Forelimb muscle (tissue), 1 donor: ENCODE results near the gene PSMD5. TPM values are rescaled to one million over a fixed set of nuclear protein-coding genes. Genes with fewer than 3 reads are reported as not detected.

Experiments used
- DNase-seq: peaks from one replicate; pipeline ENCODE4 v3.0.0-alpha.2; 2013; ENCODE audit warnings: low read depth
- polyA plus RNA-seq: library from polyadenylated mRNA; unstranded; fragments of 120-200 nt; gene quantifications from one replicate; pipeline ENCODE4 v1.2.1, GENCODE V29; 2013; ENCODE audit not compliant: insufficient read length

The PSMD5 gene
- polyA plus RNA-seq, 1 donor = 20.7 TPM

DNA sequence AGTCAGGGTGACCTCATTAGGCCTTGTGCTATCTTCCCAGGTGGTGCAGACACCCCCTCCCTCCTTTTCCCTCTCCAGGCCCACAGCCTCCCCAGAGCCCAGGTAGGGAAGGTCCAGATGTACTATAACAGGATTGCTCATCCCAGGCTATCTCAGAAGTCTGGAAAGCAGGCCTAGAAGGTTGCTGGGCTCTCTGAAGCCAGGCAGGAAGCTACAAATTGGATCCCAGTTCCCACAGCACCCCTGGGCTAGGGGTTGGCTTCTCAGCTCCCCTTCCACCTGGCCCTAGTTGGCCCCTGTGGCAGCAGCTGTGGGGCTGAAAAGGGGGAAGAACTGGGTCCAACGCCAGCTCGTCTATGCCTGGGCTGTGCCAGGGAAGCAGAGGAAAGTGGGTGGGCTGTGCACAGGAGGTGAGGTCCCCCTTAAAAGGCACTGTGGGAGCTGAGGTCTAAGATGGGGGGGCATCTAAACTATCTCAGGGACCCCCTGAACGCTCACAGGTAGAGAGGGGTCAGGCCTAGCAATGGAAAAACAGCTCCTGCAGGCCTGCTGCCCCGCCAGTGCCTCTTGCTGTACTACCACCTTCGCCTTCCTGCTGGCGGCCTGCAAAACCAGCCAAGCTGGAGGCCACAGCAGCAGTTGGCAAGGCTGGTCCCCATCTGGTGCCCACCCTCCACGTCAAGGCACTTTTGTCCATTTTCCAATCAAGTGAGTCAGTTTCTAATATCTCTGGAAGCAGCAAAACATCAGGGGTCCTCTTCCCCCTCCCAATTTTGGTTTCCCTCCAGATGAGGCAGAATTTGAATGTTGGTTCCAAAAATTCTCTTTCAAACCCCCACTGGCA, 13.3 kb upstream of the PSMD5 start:
- DNase-seq = no peak

DNA sequence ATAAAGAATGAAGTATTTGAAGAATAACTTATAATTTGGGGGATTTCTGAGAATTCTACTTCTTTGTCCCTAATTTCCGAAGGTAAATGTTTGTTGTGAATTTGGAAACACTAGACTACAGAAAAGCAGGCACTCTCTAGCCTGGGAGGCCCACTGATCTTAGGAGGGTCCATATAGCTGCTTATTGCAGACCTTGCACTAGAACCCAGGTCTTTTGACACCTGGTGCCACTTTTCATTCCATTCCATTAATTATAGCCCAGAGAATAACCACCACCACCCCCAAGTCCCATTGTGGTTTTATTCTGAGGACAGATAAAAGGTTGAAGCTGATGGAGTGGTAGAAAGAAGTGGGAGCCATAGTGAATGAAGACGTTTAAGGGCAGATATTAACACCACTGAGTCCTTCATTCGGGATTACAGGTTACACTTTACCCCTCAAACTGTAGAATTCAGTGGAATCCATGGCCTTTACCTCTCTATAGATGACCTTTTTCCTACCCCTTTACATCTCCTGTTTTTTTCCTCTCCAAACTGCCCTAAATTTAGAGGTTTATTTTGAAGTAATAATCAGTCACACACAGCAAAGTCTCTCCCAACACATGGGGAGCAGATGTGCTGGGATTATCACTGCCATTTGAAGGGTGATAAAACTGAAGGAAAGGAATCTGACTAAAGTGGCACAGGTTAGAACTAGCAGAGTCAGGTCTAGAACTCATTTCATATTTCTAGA, 12.0 kb upstream of the PSMD5 start:
- no peak for DNase-seq

DNA sequence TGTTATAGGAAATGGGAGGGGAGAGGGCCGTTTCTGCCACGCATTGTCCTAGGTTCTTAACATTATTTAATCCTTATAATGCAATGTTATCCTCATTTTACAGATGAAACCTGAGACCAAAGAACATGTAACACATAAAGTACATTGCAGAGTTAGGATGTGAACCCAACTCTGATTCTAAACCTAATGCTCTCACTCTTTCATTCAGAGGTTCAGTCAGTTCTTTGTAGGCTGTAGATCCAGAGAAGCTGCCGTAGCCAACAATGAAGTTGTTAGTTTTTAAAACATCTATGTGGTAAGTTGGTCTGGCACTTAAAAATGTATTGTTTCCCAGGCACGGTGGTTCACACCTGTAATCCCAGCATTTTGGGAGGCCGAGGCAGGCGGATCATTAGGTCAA, 10.5 kb upstream of the PSMD5 start:
- no peak for DNase-seq

DNA sequence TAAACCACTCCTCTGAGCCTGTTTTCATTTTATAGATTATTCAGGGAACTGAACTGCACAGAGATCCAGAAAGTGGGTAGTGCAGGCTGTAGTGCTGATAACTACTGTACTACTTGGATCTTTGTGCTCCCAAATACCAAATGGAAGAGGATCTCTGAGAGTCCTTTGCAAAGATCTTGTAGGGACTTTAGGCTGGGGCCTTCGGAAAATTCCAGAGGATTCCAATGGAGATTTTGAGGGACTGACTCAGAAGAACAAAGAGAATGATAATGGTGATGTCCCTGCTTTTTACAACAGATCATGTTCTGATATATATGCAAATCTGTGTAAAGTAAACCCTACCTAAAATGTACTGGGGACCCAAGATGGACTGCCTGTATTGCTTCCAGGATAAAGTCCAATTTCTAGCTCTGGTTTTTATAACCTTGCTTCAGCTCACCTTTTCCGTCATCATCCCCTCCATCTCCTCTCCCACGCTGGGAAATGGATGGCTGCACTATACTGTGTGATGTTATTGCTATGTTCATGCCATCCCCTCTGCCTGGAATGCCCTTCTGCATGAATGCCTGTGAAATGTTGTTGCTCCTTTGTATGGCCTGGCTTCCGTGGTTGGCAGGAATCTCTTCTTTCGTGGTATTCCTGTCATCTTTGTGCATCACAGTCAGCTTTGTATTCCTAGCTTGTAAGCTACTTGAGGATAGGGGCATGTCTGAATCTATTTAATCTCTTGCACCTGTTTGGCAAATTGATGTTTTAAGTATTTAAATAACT, 9.7 kb upstream of the PSMD5 start:
- no peak for DNase-seq

DNA sequence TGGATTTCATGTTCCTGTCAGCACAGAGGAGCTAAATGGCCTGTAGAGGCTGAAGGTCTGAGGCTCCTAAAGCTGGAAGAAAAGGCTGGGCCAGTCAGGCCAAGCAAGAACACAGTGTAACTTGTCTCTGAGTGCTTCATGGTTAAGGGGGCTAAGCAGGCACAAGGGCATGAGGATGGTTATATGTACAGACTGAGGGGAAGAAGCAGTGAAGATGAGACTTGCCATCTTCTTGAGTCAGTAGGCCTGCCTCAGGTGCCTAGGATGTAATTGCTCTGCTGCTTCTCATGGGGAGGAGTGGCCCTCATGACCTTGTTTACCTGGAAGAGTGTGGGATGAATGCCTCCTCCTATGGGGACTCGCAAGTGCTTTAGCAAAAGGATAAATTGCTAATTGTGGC, 8.7 kb upstream of the PSMD5 start:
- no peak for DNase-seq

DNA sequence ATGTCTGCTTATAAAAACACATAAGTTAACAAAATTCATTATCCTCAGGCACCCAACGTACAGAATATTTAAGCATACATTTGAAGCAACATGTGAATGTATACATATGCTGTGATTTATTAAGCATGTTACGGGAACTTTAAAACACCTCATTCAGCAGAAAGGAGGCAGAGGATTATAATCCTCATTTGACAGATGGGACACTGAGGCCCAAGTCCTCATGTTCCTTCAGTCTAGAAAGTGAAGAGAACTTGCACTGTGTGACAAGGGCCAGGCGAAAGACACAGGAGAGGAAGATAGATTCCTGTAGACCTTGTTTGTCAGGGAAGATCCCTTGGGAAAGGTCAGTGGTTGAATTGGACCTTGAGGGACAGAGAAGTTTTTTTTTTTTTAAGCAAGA, 7.6 kb upstream of the PSMD5 start:
- DNase-seq = no peak

DNA sequence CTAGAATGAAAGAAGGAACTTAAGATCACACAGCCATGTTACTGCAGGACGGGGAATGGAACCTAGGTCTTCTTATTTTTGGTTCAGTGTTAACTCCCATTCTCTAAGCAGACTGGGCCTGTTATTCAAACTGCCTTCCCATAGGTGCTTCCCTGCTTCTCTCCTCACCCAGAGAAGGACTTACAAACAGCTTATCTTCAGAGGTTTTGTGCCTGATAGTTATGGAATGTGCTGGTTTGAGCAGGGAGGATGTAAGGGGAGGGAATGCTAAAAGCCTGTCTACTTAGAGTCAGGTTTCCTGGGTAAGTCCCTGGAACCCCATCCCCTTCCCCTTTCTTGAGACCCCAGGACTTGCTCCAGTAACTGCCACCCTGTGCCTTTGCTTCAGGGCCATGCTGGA, 4.2 kb upstream of the PSMD5 start:
- DNase-seq = no peak

DNA sequence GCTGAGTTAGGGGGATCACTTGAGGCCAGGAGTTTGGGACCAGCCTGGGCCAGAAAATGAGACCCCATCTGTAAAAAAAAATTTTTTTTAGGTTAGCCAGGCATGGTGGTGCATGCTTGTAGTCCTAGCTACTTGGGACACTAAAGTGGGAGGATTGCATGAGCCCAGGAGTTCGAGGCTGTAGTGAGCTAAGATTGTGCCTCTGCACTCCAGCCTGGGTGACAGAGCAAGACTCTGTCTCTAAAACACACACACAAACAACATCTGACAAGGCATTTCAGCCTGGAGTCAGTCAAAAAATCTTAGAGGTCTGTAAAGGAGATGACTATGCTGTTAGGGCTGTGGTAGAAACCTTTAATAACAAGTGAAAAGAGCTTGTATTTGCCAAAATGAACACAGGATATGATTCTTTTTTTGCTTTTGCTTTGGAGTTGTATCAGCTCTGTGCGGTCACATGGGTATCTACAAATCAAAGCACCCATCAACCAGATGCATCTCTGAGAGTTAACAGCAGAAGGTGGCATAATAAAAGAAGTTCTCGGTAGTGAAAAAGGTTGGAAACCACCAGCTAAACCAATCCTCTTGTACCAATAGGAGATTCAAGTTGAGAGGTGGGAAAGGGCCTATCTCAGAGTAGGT, 3.6 kb upstream of the PSMD5 start:
- DNase-seq = no peak

DNA sequence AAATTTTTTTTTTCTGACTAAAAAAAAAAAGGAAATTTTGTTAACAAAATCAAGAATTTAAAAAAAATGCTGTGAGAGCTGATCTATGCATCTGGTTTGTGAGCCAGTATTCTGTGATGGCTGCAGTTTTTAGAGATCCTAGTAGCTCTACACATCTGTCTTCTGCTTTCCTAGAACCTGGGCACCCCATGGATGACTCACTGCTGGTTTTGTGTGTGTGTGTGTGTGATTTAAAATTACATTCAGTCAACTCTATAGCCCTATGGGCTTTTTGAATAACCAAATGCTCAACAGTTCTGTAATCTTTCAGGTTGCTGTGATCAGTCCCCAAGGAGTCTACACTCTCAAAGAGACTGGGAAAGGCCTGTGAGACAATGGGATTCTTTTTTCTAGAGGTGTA, 2.5 kb upstream of the PSMD5 start:
- no peak for DNase-seq

DNA sequence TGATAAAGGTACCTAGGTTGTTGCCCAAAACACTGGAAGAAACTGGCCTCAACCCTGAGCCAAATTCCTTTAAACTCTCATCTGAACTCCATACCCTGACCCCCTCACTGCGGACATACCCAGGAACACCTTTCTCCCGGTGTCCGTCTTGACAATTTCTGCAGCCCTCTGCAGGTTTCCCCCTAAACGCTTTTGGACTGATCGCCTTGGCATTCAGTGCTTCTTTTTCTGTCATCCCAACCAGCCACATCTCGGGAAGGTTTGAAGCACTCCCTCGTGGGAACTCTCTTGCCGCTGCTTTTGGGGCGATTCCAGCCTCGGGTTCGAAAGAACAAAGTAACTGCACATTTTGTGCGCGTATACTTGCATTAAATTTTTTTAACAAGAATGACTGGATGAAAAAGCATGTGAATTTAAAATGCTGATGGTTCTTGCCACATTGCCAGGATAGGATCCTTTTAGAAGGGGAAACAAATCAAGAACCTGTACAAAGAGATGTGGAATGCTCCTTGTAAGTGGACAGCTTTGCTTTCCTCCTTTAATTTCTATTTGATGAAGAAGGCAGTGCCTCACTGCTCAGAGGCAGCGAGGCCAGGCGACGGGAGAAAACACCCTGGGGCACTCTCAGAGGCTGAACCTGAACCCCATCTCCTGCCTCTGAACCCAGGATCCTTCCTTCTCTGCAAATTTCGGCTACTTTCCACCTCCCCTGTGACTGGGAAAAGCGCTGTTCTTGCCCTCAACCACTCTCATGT, 615 bp downstream of the PSMD5 start:
- DNase-seq = no peak

DNA sequence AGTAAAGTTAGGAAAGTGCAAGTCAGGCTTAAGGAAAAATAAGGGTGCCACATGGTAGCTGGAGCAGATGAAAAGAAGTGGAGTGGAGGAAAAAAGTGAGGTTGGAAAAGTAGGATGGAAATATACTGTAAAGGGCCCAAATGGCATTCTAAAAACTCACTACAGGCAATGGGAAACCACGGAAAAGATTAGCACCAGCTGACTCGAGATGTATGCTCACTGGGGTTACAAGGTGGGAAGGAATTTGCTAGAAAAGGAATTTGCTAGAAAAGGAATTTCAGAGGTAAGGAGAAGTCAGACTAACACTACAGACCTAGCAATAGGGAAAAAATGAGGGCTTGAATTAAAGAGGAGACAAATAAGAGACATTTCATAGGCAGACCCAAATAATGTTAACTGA, 3.6 kb downstream of the PSMD5 start:
- DNase-seq = no peak

DNA sequence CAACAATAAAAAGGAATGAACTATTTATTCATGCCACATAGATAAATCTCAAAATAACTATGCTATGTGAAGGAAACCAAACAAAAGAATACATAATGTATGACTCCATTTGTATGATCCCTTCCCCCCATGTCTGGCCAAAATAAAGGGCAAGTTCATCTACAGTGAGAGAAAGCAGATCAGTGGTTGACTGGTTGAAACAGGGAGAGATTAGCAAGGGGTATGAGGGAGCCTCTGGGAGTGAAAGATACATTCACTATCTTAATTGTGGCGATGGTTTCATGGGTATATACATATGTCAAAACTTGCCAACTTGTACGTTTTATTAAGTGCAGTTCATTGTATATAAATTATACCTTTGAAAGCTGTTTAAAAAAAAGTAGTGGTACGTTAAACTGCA, 4.8 kb downstream of the PSMD5 start:
- DNase-seq = no peak

DNA sequence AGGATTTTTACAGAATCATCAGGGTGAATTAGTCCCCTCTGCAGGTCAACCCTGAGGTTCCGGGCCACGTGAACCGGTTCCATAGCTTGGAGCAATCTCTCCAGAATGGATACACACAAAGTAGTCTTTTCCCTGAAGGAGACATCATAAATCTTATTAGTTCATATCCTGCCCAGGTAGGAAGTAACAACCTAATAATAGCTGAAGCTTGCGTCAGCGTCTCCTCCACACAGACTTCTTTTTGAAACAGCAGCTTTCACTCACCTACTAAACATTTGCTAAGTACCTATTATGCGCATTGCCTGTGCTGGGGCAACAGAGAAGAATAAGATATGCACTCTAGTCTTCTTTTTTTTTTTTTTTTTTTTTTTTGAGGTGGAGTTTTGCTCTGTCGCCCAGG, 9.4 kb downstream of the PSMD5 start:
- DNase-seq = no peak

DNA sequence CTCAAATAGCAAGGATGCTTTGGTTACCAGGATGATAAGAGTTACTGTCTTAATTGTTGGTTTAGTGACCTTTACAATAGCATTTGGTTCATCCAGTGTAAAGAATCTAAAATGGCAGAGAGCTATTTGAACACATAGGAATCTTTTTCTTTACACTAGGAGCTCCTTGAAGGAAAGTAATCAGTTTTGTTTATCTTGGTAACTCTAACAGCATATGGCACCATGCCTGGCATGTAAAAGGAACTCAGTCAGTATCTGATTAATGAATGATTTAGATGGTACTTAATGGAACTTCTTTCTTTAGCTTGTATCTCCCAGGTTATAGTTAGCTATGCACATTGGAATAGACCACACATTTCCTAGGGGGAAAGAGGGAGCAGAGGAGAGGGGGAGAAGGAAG, 9.9 kb downstream of the PSMD5 start:
- no peak for DNase-seq

DNA sequence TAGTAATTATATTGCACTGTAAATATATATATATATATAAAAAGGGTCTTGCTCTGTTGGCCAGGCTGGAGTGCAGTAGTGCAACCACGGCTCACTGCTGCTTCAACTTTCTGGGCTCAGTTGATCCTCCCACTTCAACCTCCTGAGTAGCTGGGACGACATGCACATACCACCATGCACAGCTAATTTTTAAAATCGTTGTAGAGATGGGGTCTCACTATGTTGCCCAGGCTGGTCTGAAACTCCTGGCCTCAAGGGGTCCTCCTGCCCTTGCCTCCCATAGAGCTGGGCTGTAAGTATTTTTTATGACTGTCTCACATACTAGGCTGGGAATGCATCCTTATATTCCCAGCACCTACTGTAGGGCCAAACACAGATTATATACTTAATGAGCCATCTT, 11.9 kb downstream of the PSMD5 start:
- no peak for DNase-seq

DNA sequence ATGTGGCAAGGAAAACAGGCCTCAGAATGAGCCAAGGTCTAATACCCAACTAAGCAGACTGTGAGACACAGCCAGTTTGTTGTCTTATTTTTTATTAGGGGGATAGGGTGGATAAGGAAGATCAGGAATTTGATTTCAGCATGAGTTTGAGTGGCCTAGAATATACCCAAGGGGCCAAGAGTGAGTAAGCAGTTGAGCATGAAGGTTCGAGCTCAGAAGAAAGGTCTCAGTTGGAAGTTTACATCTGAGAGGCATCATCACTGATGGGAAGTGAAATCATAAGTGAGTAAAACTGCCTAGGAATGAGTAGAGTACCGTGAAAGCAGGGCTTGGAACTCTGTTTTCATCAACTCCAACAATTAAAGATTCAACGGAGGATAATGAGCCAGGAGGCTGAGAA, 12.6 kb downstream of the PSMD5 start:
- DNase-seq = no peak

DNA sequence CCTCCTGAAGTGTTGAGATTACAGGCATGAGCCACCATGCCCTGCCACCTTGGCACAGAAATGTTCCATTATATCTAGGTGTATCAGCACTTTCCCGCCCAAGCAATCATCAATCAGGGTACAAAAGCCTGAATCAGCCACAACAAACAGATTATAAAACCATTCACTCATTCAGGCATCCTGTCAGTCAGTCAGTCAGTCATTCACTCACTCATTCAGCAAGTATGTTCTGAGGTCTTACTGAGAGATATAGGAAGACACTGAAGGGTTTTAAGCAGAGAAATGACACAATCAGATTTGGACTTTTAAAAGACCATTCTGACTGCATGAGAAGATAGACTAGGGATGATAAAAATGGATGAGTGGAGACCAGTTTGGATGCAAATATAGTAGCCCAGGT, 13.1 kb downstream of the PSMD5 start:
- no peak for DNase-seq

DNA sequence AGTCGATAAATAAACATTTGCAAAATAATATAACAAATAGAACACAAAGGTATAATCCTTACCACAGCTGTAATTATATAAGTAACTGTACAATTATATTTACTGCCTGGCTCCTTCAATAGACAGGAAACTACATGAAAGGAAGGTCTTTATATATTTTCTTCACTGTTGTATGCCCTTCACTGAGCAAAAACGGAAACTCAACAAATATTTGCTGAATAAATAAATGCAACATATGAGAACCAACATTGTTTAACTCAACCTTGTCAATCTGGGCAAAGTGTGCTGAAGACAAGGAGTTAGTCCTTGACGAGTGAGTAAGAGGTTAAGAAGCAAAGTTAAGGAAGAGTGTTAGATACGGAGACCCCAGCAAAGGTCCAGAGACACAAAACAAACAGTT, 22.6 kb downstream of the PSMD5 start:
- DNase-seq = no peak

DNA sequence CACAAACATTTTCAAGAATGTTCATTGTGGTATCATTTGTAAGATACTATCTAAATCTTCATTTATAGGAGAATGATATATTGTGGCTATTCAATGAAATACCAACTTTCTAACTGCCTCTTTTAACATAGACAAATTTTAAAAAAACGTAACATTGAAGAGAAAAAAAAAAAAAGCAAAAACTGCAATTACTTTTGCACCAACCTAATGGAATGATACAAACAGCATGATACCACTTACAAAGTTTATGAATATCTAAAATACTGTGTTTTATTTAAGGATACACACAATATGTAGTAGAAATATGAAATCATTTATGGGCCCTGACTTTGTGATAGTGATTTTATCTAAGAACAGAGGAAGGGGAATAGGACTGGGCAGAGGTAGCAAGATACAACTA, 24.1 kb downstream of the PSMD5 start:
- DNase-seq = no peak

DNA sequence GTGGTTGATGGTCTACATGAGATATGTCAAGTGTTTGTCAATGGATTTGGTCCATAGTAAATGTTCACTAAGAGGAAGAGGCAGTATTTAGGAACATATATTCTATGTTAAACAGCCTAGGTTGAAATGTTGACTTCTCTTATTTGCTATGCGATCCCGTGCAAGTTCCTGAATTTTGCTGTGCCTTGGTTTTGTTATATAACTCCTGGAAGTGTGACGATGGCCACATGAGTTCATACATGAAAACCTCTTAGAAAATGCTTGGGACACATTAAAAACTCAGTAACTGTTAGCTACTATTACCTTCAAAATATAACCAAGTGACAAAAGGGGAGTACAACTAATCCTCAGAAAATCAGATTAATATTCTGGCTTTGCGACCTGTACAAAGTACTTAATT, 27.6 kb downstream of the PSMD5 start:
- no peak for DNase-seq

DNA sequence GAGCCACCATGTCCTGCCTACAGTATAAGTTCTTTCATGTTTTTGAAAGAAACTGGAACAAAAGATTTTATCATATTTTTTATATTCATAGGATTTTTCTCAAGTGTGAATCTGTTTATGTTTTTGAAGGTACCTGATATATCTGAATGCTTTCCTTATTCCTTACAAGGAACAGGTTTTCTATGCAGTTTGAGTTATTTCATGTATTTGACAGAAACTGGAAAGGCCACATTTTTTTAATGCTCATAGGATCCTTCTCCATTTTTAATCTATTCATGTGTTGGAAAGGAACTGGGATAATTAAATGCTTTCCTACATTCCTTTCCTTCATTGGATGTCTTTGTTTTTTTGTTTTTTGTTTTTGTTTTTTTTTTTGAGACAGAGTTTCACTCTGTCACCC, 33.8 kb downstream of the PSMD5 start:
- DNase-seq = no peak
